D721Med (cell line): ENCODE data around the gene FASN.

ENCODE experiments used
- DNase-seq: peaks from one replicate; pipeline ENCODE4 v3.0.0; 2011; ENCODE audit warnings: low spot score; ENCODE audit not compliant: insufficient read length
- FAIRE-seq: peaks from 2 replicates; lab custom pipeline; 2011; peaks lifted over from hg19 to GRCh38; lab: Jason Lieb, UNC
- TF ChIP-seq, protein P1 (sequence below): IDR thresholded peaks from 2 replicates; pipeline ENCODE4 v1.5.1; 2012; ENCODE audit warnings: mild to moderate bottlenecking, control low read depth; ENCODE audit not compliant: insufficient read depth; ENCODE audit errors: missing control alignments

FASN gene

GRCh38 chr17:82108961-82109475 is 11.0 kb upstream of the FASN start:
- TF ChIP-seq, protein P1, sequence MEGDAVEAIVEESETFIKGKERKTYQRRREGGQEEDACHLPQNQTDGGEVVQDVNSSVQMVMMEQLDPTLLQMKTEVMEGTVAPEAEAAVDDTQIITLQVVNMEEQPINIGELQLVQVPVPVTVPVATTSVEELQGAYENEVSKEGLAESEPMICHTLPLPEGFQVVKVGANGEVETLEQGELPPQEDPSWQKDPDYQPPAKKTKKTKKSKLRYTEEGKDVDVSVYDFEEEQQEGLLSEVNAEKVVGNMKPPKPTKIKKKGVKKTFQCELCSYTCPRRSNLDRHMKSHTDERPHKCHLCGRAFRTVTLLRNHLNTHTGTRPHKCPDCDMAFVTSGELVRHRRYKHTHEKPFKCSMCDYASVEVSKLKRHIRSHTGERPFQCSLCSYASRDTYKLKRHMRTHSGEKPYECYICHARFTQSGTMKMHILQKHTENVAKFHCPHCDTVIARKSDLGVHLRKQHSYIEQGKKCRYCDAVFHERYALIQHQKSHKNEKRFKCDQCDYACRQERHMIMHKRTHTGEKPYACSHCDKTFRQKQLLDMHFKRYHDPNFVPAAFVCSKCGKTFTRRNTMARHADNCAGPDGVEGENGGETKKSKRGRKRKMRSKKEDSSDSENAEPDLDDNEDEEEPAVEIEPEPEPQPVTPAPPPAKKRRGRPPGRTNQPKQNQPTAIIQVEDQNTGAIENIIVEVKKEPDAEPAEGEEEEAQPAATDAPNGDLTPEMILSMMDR: no peak
- FAIRE-seq (no peak), DNase-seq (no peak)

- DNase-seq (no peak), FAIRE-seq (no peak)
- TF ChIP-seq, protein P1: no peak
Measured at GRCh38 chr17:82108496-82108945, 10.5 kb upstream of the FASN start.

- FAIRE-seq (no peak), DNase-seq (no peak)
- TF ChIP-seq, protein P1: no peak
Measured at GRCh38 chr17:82108038-82108437, 10.0 kb upstream of the FASN start.

DNA sequence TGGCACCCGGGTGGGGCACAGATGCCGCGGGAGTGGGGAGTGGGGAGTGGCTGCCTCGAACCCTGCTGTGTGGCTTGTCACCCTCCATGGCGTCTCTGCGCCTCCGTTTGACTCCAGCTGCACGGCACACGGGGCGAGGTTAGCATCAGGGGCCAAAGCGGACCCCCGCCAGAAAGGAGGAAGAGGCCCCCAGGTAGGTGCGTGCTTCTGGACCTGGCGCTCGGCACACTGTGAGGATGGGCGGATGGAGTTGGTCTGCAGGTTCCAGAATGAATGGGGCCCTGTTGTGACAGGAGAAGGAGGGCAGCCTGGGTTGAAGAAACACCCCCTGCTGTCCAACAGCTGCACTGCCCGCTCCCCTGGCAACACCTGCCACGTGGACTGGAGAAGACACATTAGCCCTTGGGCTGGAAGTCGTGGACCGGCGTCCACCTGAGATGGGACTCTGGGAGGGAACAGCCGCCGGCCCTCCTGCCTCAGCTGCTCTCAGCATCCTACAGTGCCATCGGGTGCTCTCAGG is 9.4 kb upstream of the FASN start:
- FAIRE-seq (no peak), DNase-seq (no peak)
- TF ChIP-seq, protein P1: no peak

DNA sequence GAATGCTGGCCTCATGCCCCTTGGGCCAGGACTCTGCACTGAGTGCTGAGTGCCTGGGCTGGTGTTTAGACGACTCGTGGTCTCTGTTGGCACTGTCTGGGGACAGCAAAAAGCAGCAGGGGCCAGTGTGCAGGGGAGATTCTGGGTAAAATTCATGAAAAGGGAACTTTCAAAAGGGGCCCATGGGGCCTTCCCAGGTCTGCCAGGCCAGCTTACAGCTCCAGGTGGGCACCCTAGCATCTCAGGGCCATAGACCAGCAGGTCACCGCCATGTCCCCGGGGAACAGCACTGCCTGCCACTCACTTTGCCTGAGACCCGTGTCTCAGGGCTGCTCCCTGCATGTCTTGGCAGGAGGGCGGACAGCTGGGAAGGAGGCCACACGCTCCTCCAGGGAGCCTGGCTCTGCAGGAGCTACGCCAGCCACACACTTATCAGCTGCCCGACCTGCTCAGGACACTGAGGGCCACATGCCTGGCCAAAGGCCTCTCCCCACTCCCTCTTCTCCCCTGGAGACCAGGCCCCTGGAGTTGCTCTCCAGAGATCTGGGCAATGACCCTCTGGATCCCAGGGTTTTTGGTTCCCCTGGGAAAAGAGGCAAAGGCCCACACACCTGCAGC is 8.8 kb upstream of the FASN start:
- TF ChIP-seq, protein P1: no peak
- FAIRE-seq (no peak), DNase-seq (no peak)

DNA sequence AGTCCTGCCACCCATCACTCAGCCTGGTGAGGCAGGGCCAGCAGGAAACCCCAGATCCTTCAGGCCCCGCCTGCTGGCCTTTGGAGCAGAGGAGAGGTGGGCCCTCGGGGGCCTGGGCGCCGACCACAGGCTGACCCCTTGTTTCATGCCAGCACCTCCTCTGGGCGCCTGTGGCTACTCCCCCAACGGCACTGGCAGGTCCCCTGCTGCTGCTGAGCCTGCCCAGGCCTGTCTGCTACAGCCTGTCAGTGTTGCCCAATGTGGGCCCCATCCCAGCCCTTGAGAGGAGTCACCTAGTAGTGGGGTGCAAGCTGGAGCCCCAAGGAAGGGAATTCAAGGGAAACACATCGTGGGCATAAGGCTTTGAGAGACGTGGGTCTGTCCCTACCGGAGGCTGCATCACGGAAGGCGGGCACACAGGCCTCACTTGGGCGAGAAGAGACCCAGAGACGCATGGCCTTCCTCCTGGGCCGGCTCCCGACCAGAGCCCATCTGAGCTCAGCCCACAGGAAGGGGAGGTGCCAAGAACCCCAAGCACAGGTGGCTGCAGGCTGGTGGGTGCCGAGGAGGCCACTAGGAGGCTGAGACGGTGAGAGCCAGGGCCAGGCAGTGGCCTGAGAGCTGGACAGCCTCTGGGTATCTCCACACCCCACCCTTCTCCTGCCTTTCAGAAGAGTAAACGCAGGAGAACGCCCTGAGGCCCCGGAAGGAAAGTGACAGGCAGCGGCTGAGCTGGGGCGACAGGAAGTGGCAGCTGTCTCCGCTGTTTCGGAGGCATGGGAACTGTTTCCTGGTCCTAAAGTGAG is 8.0 kb upstream of the FASN start:
- FAIRE-seq: no peak
- no peak for DNase-seq
- TF ChIP-seq, protein P1: no peak
